ENCODE measurements around the gene KRTAP10-4.

Gene KRTAP10-4

GRCh38 chr21:44542716-44543115 is 30.8 kb upstream of the KRTAP10-4 start:
- TF ChIP-seq GATA3 (IDR thresholded peaks at IDR 0.05; ENCODE audit: low read depth, low read length) = no peak
- TF ChIP-seq GATA2 (IDR thresholded peaks at IDR 0.05; ENCODE audit: low read depth, low read length) = no peak

GRCh38 chr21:44544566-44544965 is 29.0 kb upstream of the KRTAP10-4 start:
- TF ChIP-seq GATA3 (IDR thresholded peaks at IDR 0.05; ENCODE audit: low read depth, low read length) (no peak), GATA2 (IDR thresholded peaks at IDR 0.05; ENCODE audit: low read depth, low read length) (no peak)

- TF ChIP-seq GATA3 (IDR thresholded peaks at IDR 0.05; ENCODE audit: low read depth, low read length) (no peak), GATA2 (IDR thresholded peaks at IDR 0.05; ENCODE audit: low read depth, low read length) (no peak)
These were observed 25.7 kb upstream of the KRTAP10-4 start for GRCh38 chr21:44547656-44548331.

GRCh38 chr21:44548381-44548780 is 25.1 kb upstream of the KRTAP10-4 start:
- TF ChIP-seq GATA2 (IDR thresholded peaks at IDR 0.05; ENCODE audit: low read depth, low read length) = no peak
- no peak for TF ChIP-seq GATA3 (IDR thresholded peaks at IDR 0.05; ENCODE audit: low read depth, low read length)

GRCh38 chr21:44548922-44549321 is 24.6 kb upstream of the KRTAP10-4 start:
- TF ChIP-seq GATA3 (IDR thresholded peaks at IDR 0.05; ENCODE audit: low read depth, low read length) (no peak), GATA2 (IDR thresholded peaks at IDR 0.05; ENCODE audit: low read depth, low read length) (no peak)

- TF ChIP-seq GATA3 (IDR thresholded peaks at IDR 0.05; ENCODE audit: low read depth, low read length) (no peak), GATA2 (IDR thresholded peaks at IDR 0.05; ENCODE audit: low read depth, low read length) (no peak)
These were observed 23.9 kb upstream of the KRTAP10-4 start for GRCh38 chr21:44549525-44550211.

GRCh38 chr21:44550807-44551206 is 22.7 kb upstream of the KRTAP10-4 start:
- TF ChIP-seq GATA2 (IDR thresholded peaks at IDR 0.05; ENCODE audit: low read depth, low read length) (no peak), GATA3 (IDR thresholded peaks at IDR 0.05; ENCODE audit: low read depth, low read length) (no peak)

GRCh38 chr21:44551340-44551961 is 22.1 kb upstream of the KRTAP10-4 start, which contains the start of gene KRTAP10-2:
Gene KRTAP10-2 (minus strand): TSS chr21:44551505. CDS start chr21:44551458, 47 bp downstream.
- no peak for TF ChIP-seq GATA3 (IDR thresholded peaks at IDR 0.05; ENCODE audit: low read depth, low read length)
- TF ChIP-seq GATA2 (IDR thresholded peaks at IDR 0.05; ENCODE audit: low read depth, low read length) = no peak

GRCh38 chr21:44552136-44552535 is 21.4 kb upstream of the KRTAP10-4 start:
- no peak for TF ChIP-seq GATA3 (IDR thresholded peaks at IDR 0.05; ENCODE audit: low read depth, low read length)
- TF ChIP-seq GATA2 (IDR thresholded peaks at IDR 0.05; ENCODE audit: low read depth, low read length) = no peak

GRCh38 chr21:44552681-44553080 is 20.8 kb upstream of the KRTAP10-4 start:
- TF ChIP-seq GATA2 (IDR thresholded peaks at IDR 0.05; ENCODE audit: low read depth, low read length) (no peak), GATA3 (IDR thresholded peaks at IDR 0.05; ENCODE audit: low read depth, low read length) (no peak)

GRCh38 chr21:44555200-44555875 is 18.2 kb upstream of the KRTAP10-4 start:
- TF ChIP-seq GATA2 (IDR thresholded peaks at IDR 0.05; ENCODE audit: low read depth, low read length) = no peak
- no peak for TF ChIP-seq GATA3 (IDR thresholded peaks at IDR 0.05; ENCODE audit: low read depth, low read length)

GRCh38 chr21:44556879-44557278 is 16.6 kb upstream of the KRTAP10-4 start:
- TF ChIP-seq GATA3 (IDR thresholded peaks at IDR 0.05; ENCODE audit: low read depth, low read length) (no peak), GATA2 (IDR thresholded peaks at IDR 0.05; ENCODE audit: low read depth, low read length) (no peak)

- TF ChIP-seq GATA3 (IDR thresholded peaks at IDR 0.05; ENCODE audit: low read depth, low read length) = no peak
- no peak for TF ChIP-seq GATA2 (IDR thresholded peaks at IDR 0.05; ENCODE audit: low read depth, low read length)
These were observed 15.8 kb upstream of the KRTAP10-4 start for GRCh38 chr21:44557491-44558328.

Measured in SH-SY5Y (cell line).